GM04503 (cell line): ENCODE measurements around the gene SGCA.
A peak's percentile ranks its signal among the peaks of the same experiment; 100 is the strongest.

Experiments
- DNase-seq: peaks from one replicate; pipeline ENCODE4 v3.0.0-alpha.2; 2012; ENCODE audit warnings: low read depth

The SGCA gene

DNA sequence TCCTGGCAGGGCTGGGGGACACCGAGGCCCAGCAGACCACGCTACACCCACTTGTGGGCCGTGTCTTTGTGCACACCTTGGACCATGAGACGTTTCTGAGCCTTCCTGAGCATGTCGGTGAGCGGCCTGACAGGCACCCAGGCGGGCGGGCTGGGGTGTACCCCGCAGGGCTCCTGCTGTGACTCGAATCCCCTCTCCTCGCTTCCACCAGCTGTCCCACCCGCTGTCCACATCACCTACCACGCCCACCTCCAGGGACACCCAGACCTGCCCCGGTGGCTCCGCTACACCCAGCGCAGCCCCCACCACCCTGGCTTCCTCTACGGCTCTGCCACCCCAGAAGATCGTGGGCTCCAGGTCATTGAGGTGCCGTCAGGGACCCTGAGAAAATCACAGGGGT lies 1.6 kb downstream of the SGCA start:
- DNase-seq, result no peak

DNA sequence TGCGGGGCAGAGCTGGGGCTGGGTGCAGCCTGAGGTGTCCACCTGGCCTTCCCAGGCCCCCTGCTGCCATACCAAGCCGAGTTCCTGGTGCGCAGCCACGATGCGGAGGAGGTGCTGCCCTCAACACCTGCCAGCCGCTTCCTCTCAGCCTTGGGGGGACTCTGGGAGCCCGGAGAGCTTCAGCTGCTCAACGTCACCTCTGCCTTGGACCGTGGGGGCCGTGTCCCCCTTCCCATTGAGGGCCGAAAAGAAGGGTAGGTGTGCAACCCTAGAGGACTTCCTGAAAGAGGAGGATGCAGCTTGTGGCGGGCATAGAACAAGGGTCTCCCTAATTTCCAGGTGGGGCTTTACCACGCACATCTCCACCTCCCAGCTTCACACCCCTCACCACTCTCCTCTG lies 2.5 kb downstream of the SGCA start:
- no peak for DNase-seq

DNA sequence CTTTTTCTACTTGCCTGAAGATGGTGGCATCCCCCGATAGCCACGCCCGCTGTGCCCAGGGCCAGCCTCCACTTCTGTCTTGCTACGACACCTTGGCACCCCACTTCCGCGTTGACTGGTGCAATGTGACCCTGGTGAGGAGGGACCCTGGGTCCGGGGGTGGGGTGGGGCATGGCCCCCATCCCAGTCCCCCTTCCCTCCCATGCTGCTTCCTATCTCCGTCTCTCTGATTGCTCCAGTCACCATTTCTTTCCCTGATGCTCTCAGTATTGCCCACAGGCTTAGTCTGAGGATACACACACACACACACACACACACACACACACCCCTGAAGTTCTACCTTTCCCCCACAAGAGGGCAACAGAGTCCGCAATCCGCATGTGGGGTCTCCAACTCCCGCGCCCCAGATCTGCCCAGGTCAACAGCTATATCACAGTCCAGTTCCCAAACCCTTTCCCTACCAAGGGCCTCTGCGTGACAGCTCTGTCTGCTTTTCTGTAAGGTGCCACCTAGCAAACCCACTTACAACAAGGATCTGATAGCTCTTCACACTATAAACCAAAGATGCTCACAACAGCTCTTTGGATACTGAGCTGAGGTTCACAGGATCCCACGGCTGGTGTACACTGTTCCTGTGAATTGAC lies 3.4 kb downstream of the SGCA start:
- no peak for DNase-seq

DNA sequence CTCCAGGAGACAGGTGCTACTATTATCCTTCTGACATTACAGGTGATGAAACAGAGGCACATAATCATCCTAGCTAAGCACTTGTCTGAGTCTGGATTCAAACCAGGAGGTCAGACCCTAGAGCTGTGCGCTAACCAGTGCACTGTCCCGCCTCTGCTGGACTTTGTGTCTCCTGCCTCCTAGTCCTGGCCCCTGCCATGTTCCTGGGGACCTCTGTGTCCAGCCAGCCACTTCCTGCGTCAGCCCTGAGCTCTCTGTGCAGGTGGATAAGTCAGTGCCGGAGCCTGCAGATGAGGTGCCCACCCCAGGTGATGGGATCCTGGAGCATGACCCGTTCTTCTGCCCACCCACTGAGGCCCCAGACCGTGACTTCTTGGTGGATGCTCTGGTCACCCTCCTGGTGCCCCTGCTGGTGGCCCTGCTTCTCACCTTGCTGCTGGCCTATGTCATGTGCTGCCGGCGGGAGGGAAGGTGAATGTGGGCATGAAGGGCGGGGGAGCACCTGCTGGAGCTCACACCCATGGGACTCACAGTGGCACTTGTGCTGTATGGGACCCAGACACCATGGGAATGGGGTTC lies 4.2 kb downstream of the SGCA start:
- DNase-seq, result no peak

DNA sequence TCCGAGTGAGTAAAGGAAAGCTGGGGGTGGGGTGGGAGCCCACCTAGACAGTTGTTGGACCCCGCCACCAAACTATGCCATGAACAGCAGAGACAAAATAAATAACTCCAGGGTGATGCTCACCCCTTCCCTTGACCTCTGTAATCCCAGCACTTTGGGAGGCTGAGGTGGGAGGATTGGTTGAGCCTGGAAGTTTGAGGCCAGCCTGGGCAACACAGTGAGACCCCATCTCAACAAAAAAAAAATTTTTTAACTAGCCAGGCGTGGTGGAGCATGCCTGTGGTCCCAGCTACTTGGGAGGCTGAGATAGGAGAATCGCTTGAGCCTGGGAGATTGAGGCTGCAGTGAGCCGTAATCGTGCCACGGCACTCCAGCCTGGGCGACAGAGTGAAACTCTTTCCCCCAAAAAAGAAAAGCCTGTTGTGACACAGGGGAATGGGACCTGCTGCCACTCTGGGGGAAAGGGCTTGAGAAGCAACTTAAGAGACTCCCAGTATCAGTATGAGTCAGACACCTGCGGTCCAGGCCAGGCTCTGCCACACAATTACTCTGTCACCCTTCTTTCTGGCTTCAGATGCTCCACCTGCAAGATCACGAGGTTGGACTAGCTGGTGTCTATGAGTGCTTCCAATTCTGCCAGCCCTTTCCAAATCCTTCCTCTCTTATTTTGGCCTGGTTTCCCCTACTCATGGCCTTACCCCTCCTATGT lies 5.0 kb downstream of the SGCA start:
- DNase-seq, result no peak

DNA sequence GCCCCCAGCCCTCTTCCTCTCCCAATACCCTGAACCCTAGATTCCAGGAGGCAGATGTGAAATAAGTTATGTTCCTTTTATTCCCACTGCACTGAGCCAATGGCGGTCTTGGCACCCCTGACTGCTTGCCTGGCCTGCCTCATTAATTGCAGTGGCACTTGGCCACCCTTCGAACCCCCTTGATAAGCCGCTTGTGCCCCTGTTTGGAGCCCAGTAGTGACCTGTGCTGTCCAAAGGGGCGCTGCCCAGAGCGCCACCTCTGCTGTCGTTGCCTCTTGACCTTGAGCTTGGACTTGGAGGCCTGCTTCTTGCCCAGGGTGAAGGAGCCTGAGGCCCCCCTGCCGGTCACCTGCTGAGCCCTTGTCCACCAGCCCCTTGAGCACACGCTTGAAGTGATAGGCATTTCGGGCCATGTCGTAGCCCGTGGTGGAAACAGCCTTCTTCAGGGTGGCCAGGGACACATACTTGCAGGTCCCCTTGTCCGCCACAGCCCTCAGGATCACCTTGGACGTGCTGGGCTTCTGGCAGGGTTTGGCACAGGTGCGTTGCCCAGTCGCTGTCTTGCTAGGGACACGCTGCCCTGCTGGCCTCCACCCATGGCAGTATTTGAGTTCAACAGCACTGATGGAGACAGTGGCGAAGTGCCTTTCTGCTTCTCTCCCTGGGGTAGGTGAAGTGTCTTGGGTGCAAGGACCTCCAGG lies 5.7 kb downstream of the SGCA start:
- DNase-seq, result no peak

DNA sequence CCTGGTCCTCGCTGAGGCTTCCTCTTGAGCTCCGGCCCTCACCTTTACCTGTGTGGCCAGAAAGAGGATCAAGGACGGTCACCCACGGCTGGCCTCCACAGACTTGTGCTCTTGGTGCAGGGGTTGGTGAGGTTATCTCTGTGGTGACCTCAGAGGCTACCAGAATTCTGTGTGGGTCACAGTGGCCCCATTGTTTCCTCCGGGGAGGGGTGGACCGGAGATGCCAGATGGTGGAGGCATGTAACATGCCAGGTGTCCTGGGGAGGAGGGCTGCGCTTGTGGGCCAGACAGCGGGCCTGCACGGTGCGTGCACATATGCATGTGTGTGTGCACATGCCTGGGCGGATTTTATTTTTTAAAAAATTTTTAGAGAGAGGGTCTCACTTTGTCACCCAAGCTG lies 6.3 kb downstream of the SGCA start:
- DNase-seq, result no peak

DNA sequence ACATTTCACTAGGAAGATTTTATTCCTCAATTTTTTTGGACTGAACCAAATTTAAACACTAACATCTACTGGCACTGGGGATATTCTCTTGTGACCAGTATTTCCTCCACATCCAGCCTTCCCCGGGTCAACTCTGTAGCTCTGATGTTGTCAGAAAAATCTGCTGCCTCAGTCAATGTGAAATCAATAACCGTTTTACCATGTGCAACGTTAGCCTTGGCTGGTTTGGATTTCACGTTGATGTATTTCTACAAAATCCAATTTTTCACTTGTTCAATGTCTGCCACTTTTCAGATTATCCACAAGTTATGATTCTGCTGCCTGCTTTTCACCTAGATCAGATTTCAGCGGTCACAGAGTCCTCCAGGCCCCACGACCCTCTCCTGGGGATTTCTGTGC lies 7.1 kb downstream of the SGCA start:
- no peak for DNase-seq

DNA sequence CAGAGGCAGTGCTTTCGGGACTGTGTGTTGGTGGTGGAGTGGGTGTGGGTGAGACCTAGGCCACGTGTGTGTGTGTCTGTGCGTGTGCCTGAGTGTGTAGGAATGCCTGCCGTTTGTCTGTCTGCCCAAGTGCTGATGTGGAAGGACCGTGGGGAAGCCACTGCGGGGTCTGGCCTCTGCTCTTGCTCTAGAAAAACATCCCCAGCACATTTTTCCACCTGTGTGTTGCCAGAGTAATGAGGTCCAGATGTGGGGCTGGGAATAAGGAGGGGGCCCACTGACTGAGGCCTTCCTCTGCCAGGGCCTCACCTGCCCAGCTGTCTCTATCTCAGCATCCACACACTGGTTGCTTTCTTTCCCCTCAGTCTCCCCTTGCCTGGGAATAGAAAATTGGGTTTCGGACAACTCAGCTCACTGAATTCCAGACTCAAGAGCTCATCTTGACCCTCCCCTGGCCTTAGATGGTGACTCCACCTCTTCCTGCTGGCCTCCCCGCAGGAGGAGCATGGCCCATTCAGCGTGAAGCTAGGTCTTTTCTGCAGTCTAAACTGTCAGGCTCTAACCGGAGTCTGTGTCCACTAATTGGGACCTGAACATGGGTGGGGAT lies 7.6 kb downstream of the SGCA start:
- DNase-seq, result peak; percentile 70

DNA sequence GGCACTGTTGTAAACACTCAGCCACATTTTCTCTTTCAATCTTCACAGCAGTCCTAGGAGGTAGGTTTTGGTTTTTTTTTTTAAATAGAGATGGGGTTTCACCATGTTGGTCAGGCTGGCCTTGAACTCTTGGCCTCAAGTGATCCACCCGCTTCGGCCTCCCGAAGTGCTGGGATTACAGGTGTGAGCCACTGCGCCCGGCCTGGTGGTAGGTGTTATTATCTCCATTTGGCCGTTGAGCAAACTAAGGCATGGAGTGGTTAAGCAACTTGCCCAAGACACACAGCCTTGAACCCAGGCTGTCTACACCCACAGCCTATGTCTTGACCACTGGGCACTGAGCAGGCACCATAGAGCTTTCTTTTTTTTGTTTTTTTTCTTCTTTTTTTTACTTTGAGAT lies 8.6 kb downstream of the SGCA start:
- DNase-seq, result no peak

DNA sequence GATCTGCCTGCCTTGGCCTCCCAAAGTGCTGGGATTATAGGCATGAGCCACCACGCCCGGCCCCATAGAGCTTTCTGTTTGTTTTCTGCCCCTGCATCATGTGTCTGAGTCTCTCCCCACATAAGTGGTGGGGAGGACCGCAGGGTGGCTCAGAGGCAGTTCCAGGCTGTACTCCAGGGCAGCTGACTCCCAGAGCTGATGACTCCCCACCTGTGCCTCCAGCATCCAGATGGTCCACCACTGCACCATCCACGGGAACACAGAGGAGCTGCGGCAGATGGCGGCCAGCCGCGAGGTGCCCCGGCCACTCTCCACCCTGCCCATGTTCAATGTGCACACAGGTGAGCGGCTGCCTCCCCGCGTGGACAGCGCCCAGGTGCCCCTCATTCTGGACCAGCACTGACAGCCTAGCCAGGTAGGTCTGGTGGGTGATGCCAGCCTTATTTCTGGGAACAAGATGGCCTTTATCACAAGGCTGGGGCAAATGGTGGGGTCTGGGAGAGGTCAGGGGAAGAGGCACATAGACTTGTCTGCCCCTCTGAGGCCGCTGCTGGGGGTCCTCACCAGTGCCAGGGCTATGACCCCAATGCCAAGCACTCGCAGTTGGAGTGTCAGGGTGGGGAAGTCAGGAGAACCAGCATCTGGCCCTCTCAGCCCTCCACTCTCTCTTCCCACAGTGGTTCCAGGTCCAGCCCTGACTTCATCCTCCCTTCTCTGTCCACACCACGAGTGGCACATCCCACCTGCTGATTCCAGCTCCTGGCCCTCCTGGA lies 9.4 kb downstream of the SGCA start:
- DNase-seq, result no peak

DNA sequence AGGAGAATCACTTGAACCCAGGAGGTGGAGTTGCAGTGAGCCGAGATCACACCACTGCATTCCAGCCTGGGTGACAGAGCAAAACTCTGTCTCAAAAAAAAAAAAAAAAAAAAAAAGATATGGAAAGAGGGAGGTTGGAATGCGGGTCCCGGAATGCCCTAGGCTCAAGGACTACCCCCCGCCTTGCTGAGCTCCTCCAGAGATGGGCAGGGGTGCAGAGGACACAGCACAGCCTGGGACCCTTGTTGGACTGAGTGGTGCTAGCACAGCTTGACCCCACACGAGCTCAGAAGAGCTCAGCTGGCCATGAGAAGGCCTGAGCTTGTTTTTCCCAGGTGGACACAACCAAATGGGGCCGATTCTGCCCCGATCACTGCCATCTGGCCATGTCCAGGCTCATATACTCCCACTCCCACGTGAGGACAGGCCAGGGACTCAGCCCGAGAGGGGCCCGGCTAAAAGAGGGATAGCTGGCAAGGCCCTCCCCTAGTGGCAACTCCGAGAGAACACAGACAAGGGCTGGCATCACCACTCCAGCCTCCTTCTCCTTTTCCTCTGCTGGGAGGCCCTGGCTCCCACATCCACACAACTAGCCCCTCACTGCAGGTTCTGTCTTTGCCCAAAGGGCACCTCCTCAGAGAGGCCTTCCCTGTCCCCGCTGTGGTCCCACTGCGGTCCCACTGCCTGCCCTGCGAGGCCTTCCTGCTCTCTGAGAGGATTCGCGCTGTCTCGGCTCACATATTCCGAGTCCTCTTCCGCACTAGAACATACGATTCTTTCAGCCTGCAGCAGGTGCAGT lies 11.0 kb downstream of the SGCA start:
- DNase-seq, result no peak

DNA sequence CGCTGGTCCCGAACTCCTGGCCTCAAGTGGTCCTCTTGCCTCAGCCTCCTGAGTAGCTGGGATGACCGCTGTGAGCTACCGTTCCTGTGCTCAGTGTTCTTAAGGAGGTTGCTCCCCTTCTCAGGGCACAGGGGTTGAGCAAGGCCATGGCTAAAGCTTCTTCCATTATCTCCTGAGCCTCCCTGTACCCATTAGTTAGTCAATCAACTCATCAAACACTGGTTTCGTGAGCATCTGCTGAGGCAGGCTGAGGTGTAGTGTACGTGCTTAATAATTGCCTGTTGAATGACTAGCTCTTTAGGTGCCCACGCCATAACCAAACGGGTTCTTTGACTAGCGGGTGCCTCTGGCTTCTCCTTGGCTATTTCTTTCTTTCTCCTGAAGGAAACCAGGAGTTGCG lies 11.7 kb downstream of the SGCA start:
- no peak for DNase-seq

DNA sequence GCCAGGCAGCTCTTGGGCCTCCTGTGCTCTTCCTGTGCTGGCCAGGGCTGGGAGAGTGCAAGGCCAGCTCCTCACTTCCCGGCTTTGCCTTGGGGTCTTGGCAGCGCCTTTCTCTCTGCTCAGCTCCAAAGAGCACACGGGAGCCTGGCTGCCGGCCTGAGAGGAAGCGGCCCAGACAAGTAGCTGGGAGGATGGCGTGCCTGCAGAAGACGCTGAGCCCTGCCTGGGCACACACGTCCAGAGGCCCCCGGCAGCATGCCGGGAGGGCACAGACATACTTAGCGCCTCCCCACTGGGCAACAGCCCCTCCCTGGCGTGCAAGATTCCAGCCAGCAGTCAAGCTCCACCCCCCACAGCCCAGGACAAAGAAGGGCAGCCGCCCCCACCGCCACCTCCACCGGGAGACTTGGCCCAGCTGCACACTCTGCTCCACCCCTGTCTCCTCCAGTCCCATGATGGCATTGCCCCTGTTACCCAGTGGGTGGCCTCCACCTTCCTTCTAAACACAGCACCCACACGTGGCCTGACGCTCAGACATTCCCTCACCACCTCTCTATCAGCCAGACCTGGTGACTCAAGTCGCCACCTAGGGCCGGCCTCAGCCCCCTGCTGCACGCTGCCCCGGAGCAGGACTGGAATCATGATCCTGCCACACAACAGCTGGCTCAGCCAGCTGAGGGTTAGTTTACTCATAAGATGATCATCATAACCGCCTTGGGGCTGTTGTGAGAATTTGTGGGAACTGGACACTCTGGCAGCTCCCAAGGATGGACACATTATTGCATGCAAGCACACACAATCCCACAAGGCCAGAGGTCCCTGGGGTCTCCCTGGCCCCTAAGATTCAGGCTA lies 12.4 kb downstream of the SGCA start:
- DNase-seq, result peak; percentile 91

DNA sequence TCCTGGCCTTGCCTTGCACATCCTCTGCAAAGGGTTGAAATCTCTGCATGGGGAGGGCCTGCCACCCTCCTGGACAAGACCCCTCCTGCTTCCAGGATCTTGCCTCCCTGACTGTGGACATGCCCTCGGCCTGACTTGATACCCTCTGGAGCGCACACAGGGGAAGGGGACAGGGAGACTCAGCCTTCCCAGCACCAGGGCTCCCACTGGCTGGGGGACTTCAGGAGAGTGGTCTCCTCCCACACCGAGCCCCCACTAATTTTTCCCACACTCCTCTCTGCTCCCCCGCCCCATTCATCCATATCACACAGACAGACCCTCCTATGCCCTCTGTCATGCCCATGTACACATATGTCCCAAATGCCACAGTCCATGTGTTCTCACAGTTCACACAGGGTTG lies 14.3 kb downstream of the SGCA start:
- DNase-seq, result no peak

DNA sequence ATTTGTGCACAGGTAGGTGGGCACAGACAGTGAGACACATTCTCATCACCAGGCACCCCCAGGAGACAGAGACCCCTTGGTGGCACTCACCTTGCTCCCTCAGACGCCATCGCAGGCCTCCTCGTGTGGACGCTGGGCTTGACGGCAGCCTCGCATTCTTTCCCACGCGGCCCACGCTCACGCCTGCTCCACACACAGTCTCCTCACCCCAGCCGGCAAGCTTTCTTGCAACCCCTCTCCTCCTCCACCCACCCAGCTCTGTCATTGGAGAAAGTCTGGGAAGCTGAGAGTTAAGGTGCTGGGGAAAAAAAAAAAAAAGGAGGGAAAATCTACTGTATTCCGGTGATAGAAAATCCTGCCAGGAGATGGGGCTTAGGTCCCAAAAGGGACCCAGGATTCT lies 14.8 kb downstream of the SGCA start:
- no peak for DNase-seq

DNA sequence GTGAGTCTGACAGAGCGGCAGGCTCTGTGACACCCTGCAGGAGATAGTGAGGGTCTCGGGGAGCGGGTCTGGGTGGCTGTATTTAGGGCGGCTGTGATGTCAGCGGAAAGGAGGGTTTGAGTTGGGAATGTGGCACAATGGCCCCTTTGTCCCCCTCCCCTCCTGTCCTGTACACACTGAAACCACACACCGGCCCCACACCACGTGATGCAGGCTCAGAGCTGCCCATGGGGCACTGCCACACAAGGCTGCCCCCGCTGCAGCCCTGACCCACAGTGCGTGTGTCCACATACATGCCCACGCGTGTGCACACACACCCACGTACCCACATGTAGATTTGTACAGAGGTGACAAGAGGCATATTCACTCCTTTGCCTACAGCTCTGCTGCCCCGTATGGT lies 15.3 kb downstream of the SGCA start:
- no peak for DNase-seq

DNA sequence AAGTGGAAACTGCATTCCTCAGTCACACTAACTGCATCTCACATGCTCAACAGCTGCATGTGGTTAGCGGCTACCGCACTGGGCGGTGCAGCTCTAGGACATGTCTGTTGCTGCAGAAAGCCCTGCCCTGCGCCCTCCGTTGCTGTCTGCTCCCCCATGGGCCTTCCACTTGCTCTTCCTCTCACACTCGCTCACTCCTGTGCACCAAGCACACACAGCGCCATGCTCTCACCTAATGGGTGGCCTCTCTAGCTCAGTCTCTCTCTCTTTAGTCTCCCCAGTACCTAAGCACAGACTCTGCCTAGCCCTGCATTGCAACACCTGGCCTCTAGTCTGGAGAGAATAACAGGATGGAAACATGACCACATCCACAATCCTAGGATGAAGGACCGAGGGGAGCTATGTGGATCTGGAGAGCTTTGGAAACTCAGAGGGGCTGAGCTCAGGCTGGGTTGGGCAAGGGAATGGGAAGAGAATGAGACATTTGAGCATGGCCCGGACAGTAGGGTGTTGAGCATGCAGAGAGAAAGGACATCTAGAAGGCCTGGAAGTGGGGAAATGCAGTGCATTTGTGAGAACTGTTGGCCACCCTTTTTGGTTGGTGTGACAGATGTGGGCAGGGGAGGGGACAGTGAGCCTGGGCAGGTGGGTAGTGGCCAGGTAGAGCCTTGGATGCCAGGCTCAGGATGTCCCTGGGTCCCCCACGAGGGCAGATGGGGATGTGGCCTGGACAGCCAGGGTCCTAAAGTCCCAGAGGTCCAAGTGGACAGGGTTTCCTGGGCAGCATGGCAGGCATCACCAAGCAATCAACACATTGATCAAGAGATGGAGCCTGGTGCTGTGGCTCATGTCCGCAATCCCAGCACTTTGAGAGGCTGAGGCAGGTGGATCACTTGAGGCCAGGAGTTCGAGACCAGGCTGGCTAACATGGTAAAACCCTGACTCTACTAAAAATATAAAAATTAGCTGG lies 16.1 kb downstream of the SGCA start:
- no peak for DNase-seq
